ENCODE measurements around the gene TOMM20.
"Not testable (repeated sequence)": the region's sequence is repeated elsewhere in the genome, so short reads cannot be mapped to it uniquely, and the experiment has no call there.

TOMM20 gene

DNA sequence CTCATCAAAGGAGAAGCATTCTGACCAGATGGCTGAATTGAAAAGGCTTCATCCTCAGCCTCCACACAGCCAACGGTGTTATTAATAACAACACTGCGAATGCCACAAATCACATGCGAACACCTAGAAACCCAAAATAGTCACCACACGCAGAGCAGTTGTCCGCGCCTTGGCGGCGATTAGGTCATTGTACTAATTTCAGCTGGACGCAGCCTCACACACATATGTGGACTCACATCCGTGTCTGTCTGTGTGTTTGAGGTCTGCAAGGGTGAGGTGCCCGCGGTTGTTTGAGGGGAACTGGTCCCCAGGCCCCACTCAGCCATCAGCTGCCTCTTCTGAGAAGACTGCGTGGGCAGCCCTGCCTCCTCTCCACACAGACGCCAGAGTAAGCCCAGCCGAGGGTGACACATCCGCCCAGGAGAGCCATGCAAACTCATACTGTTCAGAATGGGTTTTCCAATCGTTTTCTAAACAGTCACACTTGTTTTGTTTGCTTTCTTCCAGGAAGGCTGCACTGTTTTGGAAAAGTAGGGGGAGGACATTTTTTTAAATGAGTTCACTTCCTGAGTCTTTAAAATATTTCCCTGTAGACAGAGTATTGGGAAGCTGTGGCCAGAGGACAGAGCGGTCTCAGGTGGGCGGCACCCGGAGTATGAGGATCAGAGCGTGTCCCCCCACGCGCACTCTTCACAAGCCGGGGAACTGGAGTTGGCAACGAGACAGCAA, 53.4 kb downstream of the TOMM20 start:
- peak overlapping the region; percentile 57 to 67 for H3K9ac ChIP-seq (ENCODE audit: low read depth in 1 of 2, low read length in 2 of 2)
- H3K9me3 ChIP-seq (ENCODE audit: control insufficient read depth in 1 of 2, low read length in 2 of 2) = no peaks in the 10 kb centered on the region
- H3K27me3 ChIP-seq (ENCODE audit: control insufficient read depth in 1 of 2, insufficient read depth in 2 of 2, low read length in 2 of 2) = no peaks in the 10 kb centered on the region
- H3K4me1 ChIP-seq (ENCODE audit: control insufficient read depth in 1 of 2, insufficient read depth in 2 of 2, low read length in 2 of 2) = peaks cover 69 to 72% of the 10 kb centered on the region in 2 donors
- peak overlapping the region; percentile 37 to 46 for H3K4me3 ChIP-seq (ENCODE audit: low read depth in 1 of 2, low read length in 2 of 2)
- H3K27ac ChIP-seq (ENCODE audit: low read depth, low read length) = peak overlapping the region; percentile 89
- no peaks in the 10 kb centered on the region for H3K36me3 ChIP-seq (ENCODE audit: control insufficient read depth in 1 of 2, insufficient read depth in 2 of 2, low read length in 2 of 2)

GRCh38 chr1:235074523-235075047, 54.1 kb downstream of the TOMM20 start:
- peak overlapping the region; percentile 57 to 67 for H3K9ac ChIP-seq (ENCODE audit: low read depth in 1 of 2, low read length in 2 of 2)
- H3K4me1 ChIP-seq (ENCODE audit: control insufficient read depth in 1 of 2, insufficient read depth in 2 of 2, low read length in 2 of 2) = peaks cover 69 to 72% of the 10 kb centered on the region in 2 donors
- no peaks in the 10 kb centered on the region for H3K27me3 ChIP-seq (ENCODE audit: control insufficient read depth in 1 of 2, insufficient read depth in 2 of 2, low read length in 2 of 2)
- peak overlapping the region; percentile 89 for H3K27ac ChIP-seq (ENCODE audit: low read depth, low read length)
- no peaks in the 10 kb centered on the region for H3K9me3 ChIP-seq (ENCODE audit: control insufficient read depth in 1 of 2, low read length in 2 of 2)
- peak overlapping the region; percentile 17 to 37 for H3K4me3 ChIP-seq (ENCODE audit: low read depth in 1 of 2, low read length in 2 of 2)
- no peaks in the 10 kb centered on the region for H3K36me3 ChIP-seq (ENCODE audit: control insufficient read depth in 1 of 2, insufficient read depth in 2 of 2, low read length in 2 of 2)

DNA sequence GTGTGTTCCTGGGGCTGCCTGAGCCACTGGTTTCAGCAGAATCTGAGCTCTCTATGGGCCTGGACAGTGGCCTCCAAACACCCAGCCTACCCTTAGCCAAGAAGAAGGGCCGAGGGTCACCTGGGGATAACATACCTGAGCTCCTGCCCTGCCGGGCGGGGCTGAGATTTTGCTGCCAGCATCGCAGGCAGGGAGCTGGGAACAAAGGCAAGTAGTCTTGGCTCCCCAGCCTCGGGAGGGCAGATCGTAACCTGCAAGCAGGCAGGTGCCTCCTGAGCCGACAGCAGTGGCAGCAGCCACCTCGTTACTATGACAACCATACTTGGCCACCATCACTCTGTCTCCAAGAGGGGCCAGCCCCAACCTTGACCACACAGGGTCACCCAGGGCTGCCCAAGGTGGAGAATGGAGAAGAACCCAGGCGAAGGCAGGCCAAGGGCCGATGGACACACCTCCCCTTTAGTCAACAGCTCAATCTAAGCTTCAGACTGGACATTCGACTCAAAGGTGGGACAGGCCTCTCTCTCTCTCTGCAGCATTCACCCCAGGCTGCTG, 54.6 kb downstream of the TOMM20 start:
- Histone ChIP-seq H3K27ac (ENCODE audit: low read depth, low read length) (peak overlapping the region; percentile 89), H3K27me3 (ENCODE audit: control insufficient read depth in 1 of 2, insufficient read depth in 2 of 2, low read length in 2 of 2) (no peaks in the 10 kb centered on the region), H3K9ac (ENCODE audit: low read depth in 1 of 2, low read length in 2 of 2) (peak overlapping the region; percentile 57 to 67), H3K36me3 (ENCODE audit: control insufficient read depth in 1 of 2, insufficient read depth in 2 of 2, low read length in 2 of 2) (no peaks in the 10 kb centered on the region), H3K4me3 (ENCODE audit: low read depth in 1 of 2, low read length in 2 of 2) (peak overlapping the region; percentile 17 to 37), H3K4me1 (ENCODE audit: control insufficient read depth in 1 of 2, insufficient read depth in 2 of 2, low read length in 2 of 2) (peaks cover 69 to 71% of the 10 kb centered on the region in 2 donors), H3K9me3 (ENCODE audit: control insufficient read depth in 1 of 2, low read length in 2 of 2) (no peaks in the 10 kb centered on the region)

DNA sequence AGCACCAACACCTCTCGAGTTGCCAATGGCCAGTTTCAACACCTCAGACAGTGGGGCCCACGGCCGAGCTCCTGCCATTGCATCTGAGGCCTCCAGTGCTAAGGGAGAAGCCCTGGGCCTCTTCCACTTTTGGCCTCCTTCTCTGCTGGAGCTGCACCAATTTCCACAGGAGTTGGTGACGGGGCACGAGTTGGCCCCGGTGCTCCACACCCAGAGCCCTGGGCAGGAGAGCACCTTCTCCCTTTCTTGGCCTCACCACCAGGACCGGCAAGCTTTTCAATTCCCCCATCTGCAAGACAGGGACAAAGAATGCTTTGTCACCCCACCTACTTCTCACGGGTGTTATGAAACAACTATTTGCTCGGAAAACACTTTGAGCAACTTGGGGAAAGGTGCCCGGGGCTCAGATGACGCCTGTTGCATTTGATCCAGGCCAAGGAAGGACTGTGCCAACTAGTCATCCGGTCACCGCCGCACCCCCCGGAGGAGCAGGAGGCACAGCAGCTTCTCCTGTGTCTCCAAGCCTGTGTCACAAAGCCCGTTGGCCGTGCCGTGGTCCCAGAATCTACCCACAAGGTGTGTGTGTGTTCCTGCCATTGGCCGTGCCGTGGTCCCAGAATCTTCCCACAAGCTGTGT, 55.2 kb downstream of the TOMM20 start:
- Histone ChIP-seq H3K9ac (ENCODE audit: low read depth in 1 of 2, low read length in 2 of 2) (peak overlapping the region; percentile 57 to 67), H3K4me1 (ENCODE audit: control insufficient read depth in 1 of 2, insufficient read depth in 2 of 2, low read length in 2 of 2) (peaks cover 67 to 69% of the 10 kb centered on the region in 2 donors), H3K36me3 (ENCODE audit: control insufficient read depth in 1 of 2, insufficient read depth in 2 of 2, low read length in 2 of 2) (no peaks in the 10 kb centered on the region), H3K27ac (ENCODE audit: low read depth, low read length) (peak overlapping the region; percentile 89), H3K4me3 (ENCODE audit: low read depth in 1 of 2, low read length in 2 of 2) (no peak overlapping the region), H3K9me3 (ENCODE audit: control insufficient read depth in 1 of 2, low read length in 2 of 2) (no peaks in the 10 kb centered on the region), H3K27me3 (ENCODE audit: control insufficient read depth in 1 of 2, insufficient read depth in 2 of 2, low read length in 2 of 2) (no peaks in the 10 kb centered on the region)

GRCh38 chr1:235072577-235072976, 56.1 kb downstream of the TOMM20 start:
- H3K27ac ChIP-seq (ENCODE audit: low read depth, low read length); H3K36me3 ChIP-seq (ENCODE audit: control insufficient read depth in 1 of 2, insufficient read depth in 2 of 2, low read length in 2 of 2); H3K4me3 ChIP-seq (ENCODE audit: low read depth in 1 of 2, low read length in 2 of 2); H3K9me3 ChIP-seq (ENCODE audit: control insufficient read depth in 1 of 2, low read length in 2 of 2); H3K9ac ChIP-seq (ENCODE audit: low read depth in 1 of 2, low read length in 2 of 2); H3K27me3 ChIP-seq (ENCODE audit: control insufficient read depth in 1 of 2, insufficient read depth in 2 of 2, low read length in 2 of 2): not testable (repeated sequence)
- H3K4me1 ChIP-seq (ENCODE audit: control insufficient read depth in 1 of 2, insufficient read depth in 2 of 2, low read length in 2 of 2) = peaks cover 67 to 69% of the 10 kb centered on the region in 2 donors

- Histone ChIP-seq H3K4me1 (ENCODE audit: control insufficient read depth in 1 of 2, insufficient read depth in 2 of 2, low read length in 2 of 2) (peaks cover 67 to 69% of the 10 kb centered on the region in 2 donors), H3K4me3 (ENCODE audit: low read depth in 1 of 2, low read length in 2 of 2) (no peak overlapping the region), H3K36me3 (ENCODE audit: control insufficient read depth in 1 of 2, insufficient read depth in 2 of 2, low read length in 2 of 2) (no peaks in the 10 kb centered on the region), H3K9ac (ENCODE audit: low read depth in 1 of 2, low read length in 2 of 2) (no peak overlapping the region), H3K27me3 (ENCODE audit: control insufficient read depth in 1 of 2, insufficient read depth in 2 of 2, low read length in 2 of 2) (no peaks in the 10 kb centered on the region), H3K27ac (ENCODE audit: low read depth, low read length) (no peak overlapping the region), H3K9me3 (ENCODE audit: control insufficient read depth in 1 of 2, low read length in 2 of 2) (no peaks in the 10 kb centered on the region)
These were observed 56.5 kb downstream of the TOMM20 start for GRCh38 chr1:235072096-235072495.

GRCh38 chr1:235070819-235071218, 57.8 kb downstream of the TOMM20 start:
- H3K9me3 ChIP-seq (ENCODE audit: control insufficient read depth in 1 of 2, low read length in 2 of 2) = no peaks in the 10 kb centered on the region
- H3K36me3 ChIP-seq (ENCODE audit: control insufficient read depth in 1 of 2, insufficient read depth in 2 of 2, low read length in 2 of 2) = no peaks in the 10 kb centered on the region
- no peaks in the 10 kb centered on the region for H3K27me3 ChIP-seq (ENCODE audit: control insufficient read depth in 1 of 2, insufficient read depth in 2 of 2, low read length in 2 of 2)
- peak overlapping the region in 1 of 2 donors; percentile 56 for H3K9ac ChIP-seq (ENCODE audit: low read depth in 1 of 2, low read length in 2 of 2)
- no peak overlapping the region for H3K4me3 ChIP-seq (ENCODE audit: low read depth in 1 of 2, low read length in 2 of 2)
- H3K4me1 ChIP-seq (ENCODE audit: control insufficient read depth in 1 of 2, insufficient read depth in 2 of 2, low read length in 2 of 2) = peaks cover 58 to 63% of the 10 kb centered on the region in 2 donors
- H3K27ac ChIP-seq (ENCODE audit: low read depth, low read length) = no peak overlapping the region

DNA sequence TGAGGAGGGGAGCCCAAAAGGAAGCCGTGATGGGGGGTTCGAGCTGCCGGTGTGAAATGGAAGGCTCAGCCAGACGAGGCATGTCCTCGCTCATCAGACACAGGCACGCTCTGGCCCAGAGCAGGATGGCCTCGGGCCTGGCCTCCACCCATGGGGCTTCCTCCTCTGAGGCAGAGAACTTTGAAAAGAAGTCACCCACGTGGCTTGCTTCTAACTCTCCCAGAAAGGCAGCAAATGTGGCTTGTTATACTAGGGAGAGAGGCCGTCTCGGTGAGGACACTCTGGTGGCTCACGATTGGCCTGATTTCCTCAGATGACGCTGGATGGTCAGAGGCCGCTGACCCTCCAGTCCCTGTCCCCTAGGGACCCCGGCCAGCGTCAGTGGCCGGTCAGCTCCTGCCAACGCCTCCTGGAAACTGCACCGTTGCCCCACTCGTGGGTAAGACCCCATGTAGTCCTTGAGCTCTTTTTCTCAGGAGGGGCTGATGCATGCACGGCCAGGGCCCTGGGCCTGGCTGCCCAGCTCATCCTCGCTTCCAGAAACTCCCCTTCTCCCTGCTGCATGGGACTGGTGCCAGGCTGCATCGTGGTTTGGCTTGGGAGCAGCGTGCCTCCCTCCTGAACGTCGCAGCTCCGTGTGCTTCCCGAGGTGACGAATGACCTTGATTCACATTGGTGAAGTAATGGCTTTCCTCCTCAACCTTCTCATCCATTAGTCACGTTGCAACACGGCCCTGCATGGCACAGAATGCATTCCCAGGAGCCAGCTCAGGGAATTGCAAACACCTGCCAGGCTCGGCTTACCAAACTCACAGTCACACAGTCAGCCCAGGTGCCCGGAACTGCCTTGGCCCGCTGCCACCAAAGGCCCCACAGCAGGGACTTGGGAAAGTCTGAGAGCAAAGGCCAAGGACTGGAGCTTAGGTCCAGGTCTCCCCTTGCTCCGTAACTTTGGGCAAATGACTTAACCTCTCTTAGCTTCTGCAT, 58.8 kb downstream of the TOMM20 start:
- Histone ChIP-seq H3K4me3 (ENCODE audit: low read depth in 1 of 2, low read length in 2 of 2) (peak overlapping the region in 1 of 2 donors; percentile 10), H3K27me3 (ENCODE audit: control insufficient read depth in 1 of 2, insufficient read depth in 2 of 2, low read length in 2 of 2) (no peaks in the 10 kb centered on the region), H3K4me1 (ENCODE audit: control insufficient read depth in 1 of 2, insufficient read depth in 2 of 2, low read length in 2 of 2) (peaks cover 49 to 53% of the 10 kb centered on the region in 2 donors), H3K27ac (ENCODE audit: low read depth, low read length) (peak overlapping the region; percentile 65), H3K36me3 (ENCODE audit: control insufficient read depth in 1 of 2, insufficient read depth in 2 of 2, low read length in 2 of 2) (no peaks in the 10 kb centered on the region), H3K9ac (ENCODE audit: low read depth in 1 of 2, low read length in 2 of 2) (peak overlapping the region; percentile 40 to 56), H3K9me3 (ENCODE audit: control insufficient read depth in 1 of 2, low read length in 2 of 2) (no peaks in the 10 kb centered on the region)

GRCh38 chr1:235069176-235069575, 59.5 kb downstream of the TOMM20 start:
- H3K4me3 ChIP-seq (ENCODE audit: low read depth in 1 of 2, low read length in 2 of 2) = no peak overlapping the region
- no peaks in the 10 kb centered on the region for H3K27me3 ChIP-seq (ENCODE audit: control insufficient read depth in 1 of 2, insufficient read depth in 2 of 2, low read length in 2 of 2)
- no peaks in the 10 kb centered on the region for H3K9me3 ChIP-seq (ENCODE audit: control insufficient read depth in 1 of 2, low read length in 2 of 2)
- H3K9ac ChIP-seq (ENCODE audit: low read depth in 1 of 2, low read length in 2 of 2) = peak overlapping the region in 1 of 2 donors; percentile 68
- peaks cover 42 to 46% of the 10 kb centered on the region in 2 donors for H3K4me1 ChIP-seq (ENCODE audit: control insufficient read depth in 1 of 2, insufficient read depth in 2 of 2, low read length in 2 of 2)
- H3K27ac ChIP-seq (ENCODE audit: low read depth, low read length) = peak overlapping the region; percentile 65
- H3K36me3 ChIP-seq (ENCODE audit: control insufficient read depth in 1 of 2, insufficient read depth in 2 of 2, low read length in 2 of 2) = no peaks in the 10 kb centered on the region
